ENCODE data around the gene CDC23. TPM values are rescaled to one million over a fixed set of nuclear protein-coding genes. Genes with fewer than 3 reads are reported as not detected.

CDC23 gene
- total and polyA plus RNA-seq, 8 donors = 1.2 to 46.3 (median 10.9) TPM

GRCh38 chr5:138243794-138244193, 30.7 kb upstream of the CDC23 start:
- WGBS, 5 donors = 57 to 71% (median 60%) methylated on average over 2 of the region's 2 CpGs
- no peak overlapping the region for H3K27ac ChIP-seq
- peak in 1 of 2 donors; percentile 56 for DNase-seq
- intact Hi-C loops (cut with DNase I; ENCODE audit: low total_unique reads) = no loop called here
- H3K36me3 ChIP-seq = no peaks in the 10 kb centered on the region
- H3K4me1 ChIP-seq = peaks cover 10 to 13% (median 13%) of the 10 kb centered on the region in 4 donors
- TF ChIP-seq POLR2A (IDR thresholded peaks at IDR 0.05) = no peak
- TF ChIP-seq CTCF (IDR thresholded peaks at IDR 0.05) = no peak
- no peak for TF ChIP-seq POLR2AphosphoS5 (IDR thresholded peaks at IDR 0.05)
- TF ChIP-seq EP300 (IDR thresholded peaks at IDR 0.05) = no peak
- H3K27me3 ChIP-seq = peaks cover 0 to 33% (median 18%) of the 10 kb centered on the region in 3 donors
- no peak overlapping the region for H3K4me3 ChIP-seq
- H3K9me3 ChIP-seq = no peaks in the 10 kb centered on the region

DNA sequence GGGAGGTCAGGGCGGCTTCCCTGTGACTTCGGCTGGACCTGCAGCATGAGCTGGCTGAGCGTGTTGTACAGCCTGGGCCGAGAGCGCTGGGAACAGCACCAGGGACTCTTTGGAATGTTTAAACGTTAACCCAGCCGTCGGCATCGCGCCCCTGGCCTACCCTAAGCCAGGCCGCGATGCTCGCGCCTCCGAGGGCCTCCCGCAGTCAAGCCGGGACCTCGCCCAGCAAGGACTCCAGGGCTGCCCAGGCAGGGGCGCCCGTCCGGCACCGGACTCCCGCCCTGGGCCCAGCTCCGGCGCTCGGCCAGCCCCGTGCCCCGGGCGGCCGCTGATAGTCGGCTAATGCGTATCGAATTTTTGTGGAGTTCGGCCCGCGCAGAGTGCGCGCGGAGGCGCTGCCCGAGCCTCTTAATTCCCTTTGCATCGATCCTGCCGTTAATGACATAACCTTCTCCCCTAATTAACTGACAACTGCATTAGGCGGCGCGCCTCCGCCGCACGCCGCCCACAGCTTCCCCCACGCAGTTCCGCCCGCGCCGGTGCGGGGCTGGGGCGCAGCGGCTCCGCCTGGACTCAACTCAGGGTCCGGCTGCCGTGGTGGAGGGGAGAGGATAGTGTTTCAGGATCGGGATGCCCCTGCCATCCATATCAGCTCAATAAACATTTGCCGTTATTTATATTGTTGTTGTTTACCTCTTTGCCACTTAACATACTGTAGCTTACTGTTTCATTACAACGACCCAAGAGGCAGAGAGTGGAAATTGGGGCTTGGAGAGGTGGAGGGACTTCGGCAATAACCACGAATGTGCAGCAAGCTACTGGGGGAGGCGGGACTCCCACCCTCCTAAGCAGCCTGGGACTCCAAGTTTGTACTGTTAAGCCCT, 28.8 kb upstream of the CDC23 start:
- no peak for TF ChIP-seq CTCF (IDR thresholded peaks at IDR 0.05)
- no peak for TF ChIP-seq POLR2A (IDR thresholded peaks at IDR 0.05)
- no peak for TF ChIP-seq EP300 (IDR thresholded peaks at IDR 0.05)
- no peak for TF ChIP-seq POLR2AphosphoS5 (IDR thresholded peaks at IDR 0.05)
- peaks cover 0 to 33% (median 18%) of the 10 kb centered on the region in 3 donors for H3K27me3 ChIP-seq
- H3K9me3 ChIP-seq = no peaks in the 10 kb centered on the region
- H3K4me1 ChIP-seq = peaks cover 10 to 13% (median 13%) of the 10 kb centered on the region in 4 donors
- 5% methylated on average over 32 to 67 of the region's 67 CpGs for WGBS, 5 donors
- intact Hi-C loops (cut with DNase I; ENCODE audit: low total_unique reads) = no loop called here
- H3K36me3 ChIP-seq = no peaks in the 10 kb centered on the region
- peak overlapping the region; percentile 49 to 61 (median 50) for H3K4me3 ChIP-seq
- peak; percentile 35 to 65 for DNase-seq
- peak overlapping the region in 3 of 5 donors; percentile 7 to 64 (median 21) for H3K27ac ChIP-seq

DNA sequence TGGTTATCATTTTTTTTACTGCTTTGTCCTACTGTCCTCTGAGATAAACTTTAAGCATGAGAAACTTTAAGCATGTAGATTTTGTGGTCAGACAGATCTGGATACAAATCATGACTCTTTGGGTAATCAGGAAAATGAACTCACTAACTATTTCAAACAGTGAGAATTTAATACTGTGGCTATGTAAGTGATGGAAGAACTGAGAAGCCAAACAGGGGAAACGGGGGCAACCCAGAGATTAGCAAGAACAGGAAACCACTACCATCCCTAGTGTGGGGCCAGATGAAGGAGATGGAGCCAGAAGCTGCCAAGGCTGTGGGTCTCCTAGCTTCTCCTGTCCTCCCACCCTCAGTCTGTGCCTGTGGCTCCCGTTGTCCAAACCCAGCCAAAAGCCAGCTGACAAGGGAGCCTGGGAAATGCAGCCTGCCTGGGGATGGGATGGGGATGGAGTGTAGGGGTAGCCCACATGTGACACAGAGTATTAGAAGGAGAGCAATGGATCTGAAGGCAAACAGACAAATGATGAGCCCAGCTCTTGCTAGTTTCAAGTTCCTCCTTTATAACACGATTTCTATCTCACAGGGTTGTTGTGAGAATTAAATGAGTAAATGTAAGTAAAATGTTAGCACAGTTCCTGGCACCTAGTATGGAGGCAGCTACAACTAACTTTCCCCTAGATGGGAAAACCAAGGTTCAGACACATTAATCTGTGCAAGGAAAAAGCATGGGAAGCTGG, 27.7 kb upstream of the CDC23 start:
- H3K36me3 ChIP-seq = no peaks in the 10 kb centered on the region
- H3K9me3 ChIP-seq = no peaks in the 10 kb centered on the region
- no peak for DNase-seq
- peaks cover 10 to 13% (median 13%) of the 10 kb centered on the region in 4 donors for H3K4me1 ChIP-seq
- intact Hi-C loops (cut with DNase I; ENCODE audit: low total_unique reads) = no loop called here
- WGBS, 5 donors = 64 to 76% (median 70%) methylated on average over 3 of the region's 3 CpGs
- no peak for TF ChIP-seq CTCF (IDR thresholded peaks at IDR 0.05)
- peak overlapping the region in 1 of 5 donors; percentile 21 for H3K27ac ChIP-seq
- H3K27me3 ChIP-seq = peaks cover 0 to 33% (median 18%) of the 10 kb centered on the region in 3 donors
- H3K4me3 ChIP-seq = no peak overlapping the region

DNA sequence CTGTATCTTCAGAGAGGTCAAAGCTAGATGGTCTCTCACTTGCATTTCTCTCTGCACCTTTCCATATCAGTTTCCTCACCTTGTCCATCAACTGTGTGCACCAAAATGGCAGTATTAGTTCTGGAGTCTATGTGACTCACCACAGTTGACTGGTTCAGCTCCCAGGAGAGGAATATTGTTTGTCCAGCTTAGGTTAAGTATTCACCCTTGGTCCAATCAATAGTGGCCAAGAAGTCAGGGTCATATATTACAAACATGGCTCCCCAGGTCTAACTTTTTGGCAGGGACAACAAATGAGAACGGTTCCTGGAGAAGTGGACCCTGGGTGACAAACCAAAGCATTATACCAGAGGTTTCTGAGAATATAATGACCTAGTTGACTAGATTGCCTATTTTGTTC, 24.9 kb upstream of the CDC23 start:
- H3K27ac ChIP-seq = no peak overlapping the region
- DNase-seq = no peak
- peaks cover 0 to 36% (median 18%) of the 10 kb centered on the region in 3 donors for H3K27me3 ChIP-seq
- no peaks in the 10 kb centered on the region for H3K9me3 ChIP-seq
- peaks cover 10 to 13% (median 13%) of the 10 kb centered on the region in 4 donors for H3K4me1 ChIP-seq
- no peaks in the 10 kb centered on the region for H3K36me3 ChIP-seq
- no peak overlapping the region for H3K4me3 ChIP-seq
- 72 to 94% (median 80%) methylated on average over 1 of the region's 1 CpG for WGBS, 5 donors
- TF ChIP-seq POLR2AphosphoS5 (IDR thresholded peaks at IDR 0.05) (no peak), EP300 (IDR thresholded peaks at IDR 0.05) (no peak), CTCF (IDR thresholded peaks at IDR 0.05) (no peak), POLR2A (IDR thresholded peaks at IDR 0.05) (no peak)
- intact Hi-C loops (cut with DNase I; ENCODE audit: low total_unique reads) = no loop called here
